Uterus (tissue), 2 donors: Measurements from ENCODE around the gene SEC24B.

Experiments used
- CTCF ChIP-seq, 4 experiments: fragments of 200-600 bp in 2 of 4; fragments of 450-650 bp in 2 of 4; sonication (generic) in 2 of 4; IDR thresholded peaks; one replicate each; pipeline ENCODE4 v1.5.1; 2016 to 2019; ENCODE audit warnings: antibody characterized with exemption in 4 of 4, mild to moderate bottlenecking in 2 of 4, moderate library complexity in 1 of 4
- POLR2A ChIP-seq, 2 donors: fragments of 450-650 bp; IDR thresholded peaks; one replicate each; pipeline ENCODE4 v1.6.1; 2016; ENCODE audit warnings: antibody characterized with exemption in 2 of 2, mild to moderate bottlenecking in 1 of 2, moderate library complexity in 1 of 2

GRCh38 chr4:109444182-109444844 is 10.7 kb downstream of the SEC24B start:
- TF ChIP-seq CTCF (IDR thresholded peaks at IDR 0.05), result no peak
- TF ChIP-seq POLR2A (IDR thresholded peaks at IDR 0.05), result no peak
